Karpas-422 (cell line): ENCODE data around the gene FUT3. TPM values are rescaled to one million over a fixed set of nuclear protein-coding genes. Genes with fewer than 3 reads are reported as not detected.

ENCODE experiments used
- DNase-seq: peaks from one replicate; pipeline ENCODE4 v3.0.0-alpha.2; 2015
- H2AFZ ChIP-seq: fragments of 200-600 bp; sonication (generic); 2 replicates; pipeline ENCODE4 v1.6.1; 2014; ENCODE audit warnings: antibody characterized with exemption, low read length, mixed read lengths
- H3K27ac ChIP-seq: fragments of 200-600 bp; sonication (generic); 2 replicates; pipeline ENCODE4 v1.5.1; 2014; ENCODE audit warnings: mild to moderate bottlenecking, low read length, moderate library complexity
- H3K27me3 ChIP-seq: fragments of 200-600 bp; sonication (generic); 2 replicates; pipeline ENCODE4 v1.6.1; 2014; ENCODE audit warnings: low read length, mixed read lengths
- H3K36me3 ChIP-seq: fragments of 200-600 bp; sonication (generic); 2 replicates; pipeline ENCODE4 v1.6.1; 2014; ENCODE audit warnings: low read length, mixed read lengths; ENCODE audit not compliant: insufficient read depth
- H3K4me1 ChIP-seq: fragments of 200-600 bp; sonication (generic); 2 replicates; pipeline ENCODE4 v1.6.1; 2014; ENCODE audit warnings: mild to moderate bottlenecking, low read length, mixed read lengths
- H3K4me2 ChIP-seq: fragments of 200-600 bp; sonication (generic); 2 replicates; pipeline ENCODE4 v1.6.1; 2014; ENCODE audit warnings: low read length, low read depth, mild to moderate bottlenecking; ENCODE audit not compliant: poor library complexity, severe bottlenecking
- H3K4me3 ChIP-seq: fragments of 200-600 bp; sonication (generic); 2 replicates; pipeline ENCODE4 v1.5.1; 2014; ENCODE audit warnings: mild to moderate bottlenecking, antibody characterized with exemption, low read length, mixed read lengths
- H3K79me2 ChIP-seq: fragments of 200-600 bp; sonication (generic); 2 replicates; pipeline ENCODE4 v1.6.1; 2014; ENCODE audit warnings: mild to moderate bottlenecking, low read length, mixed read lengths
- H3K9ac ChIP-seq: fragments of 200-600 bp; sonication (generic); 2 replicates; pipeline ENCODE4 v1.6.0; 2014; ENCODE audit warnings: low read length
- H3K9me2 ChIP-seq: fragments of 200-600 bp; sonication (generic), shearing (Covaris generic); replicated peaks from 2 replicates; pipeline ENCODE4 v1.6.0; 2014; ENCODE audit warnings: mild to moderate bottlenecking, low read length, moderate library complexity; ENCODE audit not compliant: insufficient read depth
- H3K9me3 ChIP-seq: fragments of 300-700, 200-600 bp; sonication (generic); 2 replicates; pipeline ENCODE4 v1.6.1; 2014; ENCODE audit warnings: low read length, mixed read lengths
- H4K20me1 ChIP-seq: fragments of 200-600 bp; sonication (generic); 2 replicates; pipeline ENCODE4 v1.6.1; 2014; ENCODE audit warnings: mild to moderate bottlenecking, antibody characterized with exemption, low read length, low read depth; ENCODE audit not compliant: insufficient read depth
- total RNA-seq: library from RNA; depleted of rRNA; stranded (reverse); fragments of >200 nt; shearing (Covaris generic); gene quantifications from 2 replicates; pipeline ENCODE4 v1.2.3, GENCODE V29; 2014; ENCODE audit warnings: low replicate concordance; rRNA removed

FUT3 gene
- total RNA-seq, 1 experiment from 2014 or later: not detected

DNA sequence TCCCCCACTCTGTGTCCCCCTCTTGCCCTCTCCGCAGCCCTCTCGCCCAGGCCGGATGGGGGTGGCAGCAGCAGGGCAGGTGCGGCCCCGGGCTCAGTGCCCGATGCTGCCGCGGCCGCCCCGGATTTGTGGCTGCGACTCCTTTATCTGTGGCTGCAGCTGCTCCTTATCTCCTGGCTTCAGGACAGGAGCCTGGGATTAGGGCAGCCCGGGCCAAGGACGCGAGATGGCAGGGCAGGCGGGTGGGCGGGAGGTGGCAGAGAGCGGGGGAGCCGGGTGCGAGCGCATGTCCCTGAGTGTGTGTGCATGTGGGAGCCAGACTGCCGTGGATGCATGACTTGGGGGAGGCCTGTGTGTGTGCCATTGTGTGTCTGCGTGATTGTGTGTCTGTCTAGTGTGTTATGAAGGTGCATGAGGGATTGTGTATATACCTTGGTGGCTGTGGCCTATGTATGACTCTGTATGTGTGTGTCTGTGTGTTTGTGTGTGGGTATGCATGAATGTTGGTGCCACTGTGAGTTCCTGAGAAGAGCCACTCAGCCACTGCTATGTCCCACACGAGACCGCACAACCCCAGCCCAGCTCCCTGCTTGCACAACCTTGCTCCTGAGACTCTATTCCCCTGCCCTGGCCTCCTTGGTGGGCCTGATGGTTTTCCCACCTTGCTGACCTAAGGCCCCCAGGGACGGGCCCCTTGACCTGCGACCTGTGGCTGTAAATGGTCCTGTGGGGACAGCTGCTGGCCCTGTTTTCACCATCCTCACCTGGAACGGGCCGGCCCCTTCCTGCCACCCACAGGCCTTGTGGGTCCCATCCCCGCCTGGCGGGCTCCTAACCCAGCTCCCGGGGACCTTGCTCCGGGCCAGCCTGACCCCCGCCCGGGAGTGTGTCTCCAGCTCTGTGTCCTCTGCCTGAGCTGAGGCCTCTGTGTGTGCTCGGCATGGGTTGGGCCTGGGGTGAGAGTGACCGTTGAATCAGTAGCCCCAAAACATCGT lies 51.7 kb downstream of the FUT3 start:
- Histone ChIP-seq H3K9me3 (no peaks in the 10 kb centered on the region), H3K4me2 (no peak overlapping the region), H3K36me3 (no peaks in the 10 kb centered on the region), H3K27me3 (no peaks in the 10 kb centered on the region), H2AFZ (no peak overlapping the region), H4K20me1 (no peaks in the 10 kb centered on the region), H3K79me2 (no peaks in the 10 kb centered on the region), H3K4me3 (no peak overlapping the region), H3K4me1 (peaks cover 9% of the 10 kb centered on the region), H3K27ac (no peak overlapping the region), H3K9me2 (no peaks in the 10 kb centered on the region), H3K9ac (no peak overlapping the region)
- DNase-seq: no peak

DNA sequence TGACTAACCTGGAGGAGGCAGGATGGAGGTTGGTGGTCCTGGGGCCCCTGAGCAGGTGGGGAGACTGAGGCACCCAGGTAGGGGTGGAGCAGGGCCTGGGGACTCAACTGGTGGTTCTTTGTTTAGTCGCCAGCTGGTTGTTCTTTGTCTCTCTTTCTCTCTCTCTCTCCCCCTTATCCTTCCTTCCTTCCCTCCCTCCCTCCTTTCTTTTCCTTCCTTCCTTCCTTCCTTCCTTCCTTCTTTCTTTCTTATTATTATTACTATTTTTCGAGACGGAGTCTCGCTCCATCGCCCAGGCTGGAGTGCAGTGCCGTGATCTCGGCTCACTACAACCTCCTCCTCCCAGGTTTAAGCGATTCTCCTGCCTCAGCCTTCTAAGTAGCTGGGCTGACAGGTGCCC lies 53.0 kb downstream of the FUT3 start:
- H3K36me3 ChIP-seq: no peaks in the 10 kb centered on the region
- H3K27me3 ChIP-seq: no peaks in the 10 kb centered on the region

DNA sequence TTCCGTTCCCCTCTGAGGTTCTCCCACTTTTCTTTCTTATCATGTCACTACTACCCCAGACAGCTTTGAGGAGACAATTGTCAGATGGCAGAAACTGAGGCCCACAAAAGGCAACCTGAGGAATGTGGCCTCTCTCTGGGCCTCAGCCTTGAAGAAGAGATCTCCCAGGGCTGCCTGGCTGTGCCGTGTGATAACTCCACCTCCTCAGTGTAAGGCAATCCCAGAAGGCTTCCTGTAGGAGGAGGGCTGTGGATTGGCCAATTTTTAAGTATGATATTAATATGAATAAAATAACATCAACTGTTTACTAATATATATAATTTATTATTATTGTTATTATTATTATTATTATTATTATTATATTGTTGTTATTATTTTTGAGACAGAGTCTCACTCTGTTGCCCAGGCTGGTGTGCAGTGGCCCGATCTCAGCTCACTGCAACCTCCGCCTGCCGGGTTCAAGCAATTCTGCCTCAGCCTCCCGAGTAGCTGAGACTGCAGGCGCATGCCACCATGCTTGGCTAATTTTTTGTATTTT lies 55.8 kb downstream of the FUT3 start:
- H3K9me2 ChIP-seq: no peaks in the 10 kb centered on the region
- no peak overlapping the region for H3K27ac ChIP-seq
- no peaks in the 10 kb centered on the region for H3K36me3 ChIP-seq
- H4K20me1 ChIP-seq: no peaks in the 10 kb centered on the region
- no peak overlapping the region for H3K4me3 ChIP-seq
- no peaks in the 10 kb centered on the region for H3K79me2 ChIP-seq
- no peaks in the 10 kb centered on the region for H3K4me1 ChIP-seq
- DNase-seq: no peak
- no peak overlapping the region for H3K4me2 ChIP-seq
- H3K27me3 ChIP-seq: no peaks in the 10 kb centered on the region
- no peak overlapping the region for H3K9ac ChIP-seq
- no peaks in the 10 kb centered on the region for H3K9me3 ChIP-seq
- no peak overlapping the region for H2AFZ ChIP-seq

More for the DNA sequence above, 53.0 kb downstream of the FUT3 start:
- no peak overlapping the region for H3K4me2 ChIP-seq
- H3K9me2 ChIP-seq: no peaks in the 10 kb centered on the region
- no peaks in the 10 kb centered on the region for H3K9me3 ChIP-seq
- H4K20me1 ChIP-seq: no peaks in the 10 kb centered on the region
- H2AFZ ChIP-seq: no peak overlapping the region
- H3K79me2 ChIP-seq: no peaks in the 10 kb centered on the region
- no peak overlapping the region for H3K9ac ChIP-seq
- no peak overlapping the region for H3K4me3 ChIP-seq
- no peak for DNase-seq
- H3K27ac ChIP-seq: no peak overlapping the region
- H3K4me1 ChIP-seq: no peaks in the 10 kb centered on the region

DNA sequence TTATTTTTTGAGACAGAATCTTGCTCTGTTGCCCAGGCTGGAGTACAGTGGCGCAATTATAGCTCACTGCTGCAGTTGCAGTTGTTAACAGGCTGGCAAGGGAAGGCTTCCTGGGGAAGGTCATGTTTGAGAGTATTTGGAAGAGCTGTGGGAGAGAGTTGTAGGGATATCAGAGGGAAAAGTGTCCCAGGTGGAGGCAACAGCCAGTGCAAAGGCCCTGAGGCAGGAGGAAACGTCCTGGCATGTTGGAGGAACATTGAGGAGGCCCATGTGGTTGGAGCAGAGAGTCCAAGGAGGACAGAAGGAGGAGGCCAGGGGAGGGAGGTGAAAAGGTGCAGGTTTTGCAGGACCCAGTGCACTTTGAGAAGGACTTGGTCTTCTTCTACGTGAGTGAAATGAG lies 58.1 kb downstream of the FUT3 start:
- no peaks in the 10 kb centered on the region for H3K9me3 ChIP-seq
- no peak overlapping the region for H2AFZ ChIP-seq
- H3K9ac ChIP-seq: no peak overlapping the region
- no peak for DNase-seq
- no peak overlapping the region for H3K27ac ChIP-seq
- H3K4me3 ChIP-seq: no peak overlapping the region
- peaks cover 5% of the 10 kb centered on the region; the same call in 1 of the 2 replicates for H3K36me3 ChIP-seq
- no peaks in the 10 kb centered on the region for H3K9me2 ChIP-seq
- H3K27me3 ChIP-seq: no peaks in the 10 kb centered on the region
- H3K4me2 ChIP-seq: no peak overlapping the region
- no peaks in the 10 kb centered on the region for H4K20me1 ChIP-seq
- H3K79me2 ChIP-seq: peaks cover 6% of the 10 kb centered on the region; the same call in 1 of the 2 replicates
- peaks cover 5% of the 10 kb centered on the region for H3K4me1 ChIP-seq

Other genes starting within 250 kb of the FUT3 start
- 40.3 and 52.7 TPM in 2 replicates for gene SAFB2, start 228.7 kb downstream of the FUT3 start, total RNA-seq
- 53.0 and 92.9 TPM in 2 replicates for gene SAFB, start 228.4 kb downstream of the FUT3 start, total RNA-seq
- gene MICOS13, start 170.9 kb downstream of the FUT3 start, total RNA-seq: 63.4 and 118 TPM in 2 replicates
- 6.9 and 9.0 TPM in 2 replicates for gene HSD11B1L, start 170.4 kb downstream of the FUT3 start, total RNA-seq
- 3,189 and 3,229 TPM in 2 replicates for gene RPL36, start 161.2 kb downstream of the FUT3 start, total RNA-seq
- gene LONP1, start 131.3 kb downstream of the FUT3 start, total RNA-seq: 65.7 and 165 TPM in 2 replicates
- gene CATSPERD, start 130.8 kb downstream of the FUT3 start, total RNA-seq: not detected in 2 replicates
- 0.29 TPM in 1 of 2 replicates, not detected in the other for gene PRR22, start 66.7 kb downstream of the FUT3 start, total RNA-seq
- gene DUS3L, start 60.3 kb downstream of the FUT3 start, total RNA-seq: 21.7 and 34.0 TPM in 2 replicates
- gene NRTN, start 46.4 kb downstream of the FUT3 start, total RNA-seq: not detected in 2 replicates
- gene FUT6, start 11.7 kb downstream of the FUT3 start, total RNA-seq: not detected in 2 replicates
- not detected in 2 replicates for gene FUT5, start 19.1 kb upstream of the FUT3 start, total RNA-seq
- 217 and 384 TPM in 2 replicates for gene NDUFA11, start 52.3 kb upstream of the FUT3 start, total RNA-seq
- 8.9 and 19.8 TPM in 2 replicates for gene VMAC, start 53.4 kb upstream of the FUT3 start, total RNA-seq
- 3.8 and 17.8 TPM in 2 replicates for gene CAPS, start 62.8 kb upstream of the FUT3 start, total RNA-seq
- 34.0 and 44.8 TPM in 2 replicates for gene RANBP3, start 126.7 kb upstream of the FUT3 start, total RNA-seq